Measurements from ENCODE around the gene XRCC2.
A peak's percentile ranks its signal among the peaks of the same experiment; 100 is the strongest.

XRCC2 gene

GRCh38 chr7:152615031-152615741 is 60.8 kb downstream of the XRCC2 start:
- DNase-seq (ENCODE audit: low spot score) = peak; percentile 58

GRCh38 chr7:152608656-152609055 is 67.3 kb downstream of the XRCC2 start:
- DNase-seq (ENCODE audit: low spot score) = no peak

- DNase-seq (ENCODE audit: low spot score) = no peak
Observed at GRCh38 chr7:152608208-152608607, 67.7 kb downstream of the XRCC2 start.

GRCh38 chr7:152607007-152607406 is 68.9 kb downstream of the XRCC2 start:
- DNase-seq (ENCODE audit: low spot score) = no peak

- DNase-seq (ENCODE audit: low spot score) = no peak
Observed at GRCh38 chr7:152602962-152603361, 73.0 kb downstream of the XRCC2 start.

- no peak for DNase-seq (ENCODE audit: low spot score)
Observed at GRCh38 chr7:152601305-152601798, 74.6 kb downstream of the XRCC2 start.

- no peak for DNase-seq (ENCODE audit: low spot score)
Observed at GRCh38 chr7:152600266-152600665, 75.7 kb downstream of the XRCC2 start.

- DNase-seq (ENCODE audit: low spot score) = no peak
Observed at GRCh38 chr7:152597507-152597906, 78.4 kb downstream of the XRCC2 start.

- no peak for DNase-seq (ENCODE audit: low spot score)
Observed at GRCh38 chr7:152596824-152597223, 79.1 kb downstream of the XRCC2 start.
